Measurements from ENCODE around the gene ZMYM1. TPM values are rescaled to one million over a fixed set of nuclear protein-coding genes. Genes with fewer than 3 reads are reported as not detected.
"Not testable (repeated sequence)": the region's sequence is repeated elsewhere in the genome, so short reads cannot be mapped to it uniquely, and the experiment has no call there.

The ZMYM1 gene
- total RNA-seq, 1 donor from 2014 or later: 29.1 TPM

DNA sequence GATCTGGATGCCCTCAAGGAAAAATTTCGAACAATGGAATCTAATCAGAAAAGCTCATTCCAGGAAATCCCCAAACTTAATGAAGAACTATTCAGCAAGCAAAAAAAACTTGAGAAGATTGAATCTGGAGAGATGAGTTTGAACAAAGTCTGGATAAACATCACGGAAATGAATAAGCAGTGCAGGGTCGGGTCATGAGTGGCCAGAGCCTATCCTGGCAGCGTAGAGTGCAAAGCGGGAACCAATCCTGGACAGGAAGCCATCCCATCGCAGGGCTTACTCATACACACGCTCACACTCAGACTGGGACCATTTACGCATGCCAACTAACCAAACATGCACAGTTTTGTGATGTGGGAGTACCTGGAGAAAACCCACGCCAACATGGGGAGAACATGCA is 43.1 kb downstream of the ZMYM1 start:
- no peak for DNase-seq (ENCODE audit: low spot score)
- TF ChIP-seq, protein P1, sequence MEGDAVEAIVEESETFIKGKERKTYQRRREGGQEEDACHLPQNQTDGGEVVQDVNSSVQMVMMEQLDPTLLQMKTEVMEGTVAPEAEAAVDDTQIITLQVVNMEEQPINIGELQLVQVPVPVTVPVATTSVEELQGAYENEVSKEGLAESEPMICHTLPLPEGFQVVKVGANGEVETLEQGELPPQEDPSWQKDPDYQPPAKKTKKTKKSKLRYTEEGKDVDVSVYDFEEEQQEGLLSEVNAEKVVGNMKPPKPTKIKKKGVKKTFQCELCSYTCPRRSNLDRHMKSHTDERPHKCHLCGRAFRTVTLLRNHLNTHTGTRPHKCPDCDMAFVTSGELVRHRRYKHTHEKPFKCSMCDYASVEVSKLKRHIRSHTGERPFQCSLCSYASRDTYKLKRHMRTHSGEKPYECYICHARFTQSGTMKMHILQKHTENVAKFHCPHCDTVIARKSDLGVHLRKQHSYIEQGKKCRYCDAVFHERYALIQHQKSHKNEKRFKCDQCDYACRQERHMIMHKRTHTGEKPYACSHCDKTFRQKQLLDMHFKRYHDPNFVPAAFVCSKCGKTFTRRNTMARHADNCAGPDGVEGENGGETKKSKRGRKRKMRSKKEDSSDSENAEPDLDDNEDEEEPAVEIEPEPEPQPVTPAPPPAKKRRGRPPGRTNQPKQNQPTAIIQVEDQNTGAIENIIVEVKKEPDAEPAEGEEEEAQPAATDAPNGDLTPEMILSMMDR (IDR thresholded peaks at IDR 0.05; ENCODE audit: unreplicated experiment): no peak
- peaks cover 4% of the 10 kb centered on the region for H3K27me3 Mint-ChIP-seq (ENCODE audit: unreplicated experiment)
- H3K4me1 Mint-ChIP-seq (ENCODE audit: unreplicated experiment): no peaks in the 10 kb centered on the region
- H3K9me3 Mint-ChIP-seq (ENCODE audit: unreplicated experiment): no peaks in the 10 kb centered on the region
- H3K36me3 Mint-ChIP-seq (ENCODE audit: low read depth, unreplicated experiment): peaks cover 7% of the 10 kb centered on the region
- H3K4me3 Mint-ChIP-seq (ENCODE audit: unreplicated experiment): no peak overlapping the region
- peak overlapping the region; percentile 43 for H3K27ac Mint-ChIP-seq (ENCODE audit: unreplicated experiment)

DNA sequence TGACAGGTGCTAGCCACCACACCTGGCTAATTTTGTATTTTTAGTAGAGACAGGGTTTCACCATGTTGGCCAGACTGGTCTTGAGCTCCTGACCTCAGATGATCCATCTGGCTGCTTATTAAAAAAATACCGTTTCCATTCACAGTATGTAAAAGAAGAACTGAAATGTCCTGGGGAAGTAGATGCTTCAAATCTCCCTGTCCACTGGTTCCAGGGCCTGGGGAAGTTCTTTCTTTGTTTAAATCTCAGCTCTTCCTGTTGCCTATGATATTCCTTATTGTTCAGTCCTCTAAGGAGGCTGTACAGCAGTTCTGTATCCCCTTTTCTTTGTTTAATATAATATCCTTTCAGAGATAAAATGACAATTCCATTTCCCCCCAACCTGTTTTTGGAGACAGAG is 47.4 kb downstream of the ZMYM1 start:
- TF ChIP-seq, protein P1 (IDR thresholded peaks at IDR 0.05; ENCODE audit: unreplicated experiment): no peak
- peaks cover 17% of the 10 kb centered on the region for H3K36me3 Mint-ChIP-seq (ENCODE audit: low read depth, unreplicated experiment)
- peaks cover 5% of the 10 kb centered on the region for H3K27me3 Mint-ChIP-seq (ENCODE audit: unreplicated experiment)
- no peak overlapping the region for H3K27ac Mint-ChIP-seq (ENCODE audit: unreplicated experiment)
- no peaks in the 10 kb centered on the region for H3K4me1 Mint-ChIP-seq (ENCODE audit: unreplicated experiment)
- DNase-seq (ENCODE audit: low spot score): no peak
- no peak overlapping the region for H3K4me3 Mint-ChIP-seq (ENCODE audit: unreplicated experiment)
- H3K9me3 Mint-ChIP-seq (ENCODE audit: unreplicated experiment): peaks cover 4% of the 10 kb centered on the region

DNA sequence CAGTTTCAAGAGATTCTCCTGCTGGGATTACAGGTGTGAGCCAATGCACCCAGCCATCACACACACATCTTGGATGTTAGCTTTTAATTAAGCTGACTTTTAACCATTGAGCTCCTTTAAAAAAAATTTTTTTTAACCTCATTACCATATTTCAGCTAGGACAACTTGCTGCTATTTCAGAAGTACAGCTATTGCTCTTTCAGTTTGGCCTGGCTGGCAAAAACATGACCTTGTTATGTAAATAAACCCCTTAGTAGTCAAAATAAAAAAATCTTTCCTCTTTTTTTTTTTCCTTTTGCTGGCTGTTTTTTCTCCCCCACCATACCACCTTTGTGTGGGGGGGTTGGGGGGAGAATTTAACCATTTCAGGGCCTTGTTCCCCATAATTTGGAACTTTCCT is 49.9 kb downstream of the ZMYM1 start:
- Mint-ChIP-seq H3K36me3 (ENCODE audit: low read depth, unreplicated experiment) (peaks cover 13% of the 10 kb centered on the region), H3K9me3 (ENCODE audit: unreplicated experiment) (peaks cover 4% of the 10 kb centered on the region), H3K27me3 (ENCODE audit: unreplicated experiment) (peaks cover 5% of the 10 kb centered on the region), H3K4me1 (ENCODE audit: unreplicated experiment) (no peaks in the 10 kb centered on the region), H3K27ac (ENCODE audit: unreplicated experiment) (no peak overlapping the region), H3K4me3 (ENCODE audit: unreplicated experiment) (no peak overlapping the region)
- TF ChIP-seq, protein P1 (IDR thresholded peaks at IDR 0.05; ENCODE audit: unreplicated experiment): no peak
- DNase-seq (ENCODE audit: low spot score): no peak

DNA sequence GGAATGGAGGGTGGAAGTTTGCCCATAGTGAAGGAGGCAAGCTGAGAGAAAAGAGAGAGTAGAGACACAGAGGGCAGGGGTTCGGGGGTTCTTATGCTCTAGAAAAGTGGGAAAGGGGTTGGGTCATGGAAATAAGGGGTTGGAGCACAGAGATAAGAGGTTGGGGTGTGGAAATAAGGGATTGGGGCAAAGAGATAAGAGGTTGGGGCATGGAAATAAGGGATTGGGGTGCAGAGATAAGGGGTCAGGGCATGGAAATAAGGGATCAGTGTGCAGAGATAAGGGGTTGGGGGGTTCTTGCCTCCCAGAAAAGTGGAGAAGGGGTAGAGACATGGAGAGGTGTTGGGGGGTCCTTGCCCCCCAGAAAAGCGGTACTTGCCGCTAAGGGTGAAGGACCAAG is 57.6 kb downstream of the ZMYM1 start:
- H3K36me3 Mint-ChIP-seq (ENCODE audit: low read depth, unreplicated experiment): peaks cover 4% of the 10 kb centered on the region
- DNase-seq (ENCODE audit: low spot score): no peak
- no peak overlapping the region for H3K27ac Mint-ChIP-seq (ENCODE audit: unreplicated experiment)
- peaks cover 4% of the 10 kb centered on the region for H3K27me3 Mint-ChIP-seq (ENCODE audit: unreplicated experiment)
- TF ChIP-seq, protein P1 (IDR thresholded peaks at IDR 0.05; ENCODE audit: unreplicated experiment): no peak
- H3K4me3 Mint-ChIP-seq (ENCODE audit: unreplicated experiment): peak overlapping the region; percentile 8
- no peaks in the 10 kb centered on the region for H3K4me1 Mint-ChIP-seq (ENCODE audit: unreplicated experiment)
- H3K9me3 Mint-ChIP-seq (ENCODE audit: unreplicated experiment): no peaks in the 10 kb centered on the region

DNA sequence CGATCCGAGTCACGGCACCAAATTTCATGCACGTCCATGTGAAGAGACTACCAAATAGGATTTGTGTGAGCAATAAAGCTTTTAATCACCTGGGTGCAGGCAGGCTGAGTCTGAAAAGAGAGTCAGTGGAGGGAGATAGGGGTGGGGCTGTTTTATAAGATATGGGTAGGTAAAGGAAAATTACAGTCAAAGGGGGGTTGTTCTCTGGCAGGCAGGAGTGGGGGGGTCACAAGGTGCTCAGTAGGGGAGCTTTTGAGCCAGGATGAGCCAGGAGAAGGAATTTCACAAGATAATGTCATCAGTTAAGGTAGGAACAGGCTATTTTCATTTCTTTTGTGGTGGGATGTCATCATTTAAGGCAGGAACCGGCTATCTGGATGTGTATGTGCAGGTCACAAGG is 58.4 kb downstream of the ZMYM1 start:
- not testable (repeated sequence) for H3K27me3 Mint-ChIP-seq (ENCODE audit: unreplicated experiment); H3K27ac Mint-ChIP-seq (ENCODE audit: unreplicated experiment); H3K9me3 Mint-ChIP-seq (ENCODE audit: unreplicated experiment); H3K36me3 Mint-ChIP-seq (ENCODE audit: low read depth, unreplicated experiment); DNase-seq (ENCODE audit: low spot score); H3K4me1 Mint-ChIP-seq (ENCODE audit: unreplicated experiment); H3K4me3 Mint-ChIP-seq (ENCODE audit: unreplicated experiment)

DNA sequence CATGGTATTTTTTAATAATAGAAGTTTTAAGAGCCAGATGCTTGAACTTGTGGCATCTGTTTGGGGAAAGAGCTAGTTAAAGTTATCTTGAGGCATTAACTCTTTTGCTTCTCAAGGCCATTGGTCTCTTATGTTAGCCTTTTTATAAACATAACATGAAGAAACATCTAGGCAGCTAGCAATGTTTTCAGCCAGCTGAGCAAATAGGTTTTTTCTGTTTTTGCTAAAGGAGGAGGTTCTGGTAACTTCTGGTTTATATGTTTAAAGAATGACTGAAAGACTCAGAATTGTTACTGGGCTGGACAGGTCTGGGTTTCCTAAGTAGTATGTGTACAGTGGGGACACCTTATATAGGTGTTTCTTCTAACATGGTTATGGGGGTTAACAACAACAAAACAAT is 63.1 kb downstream of the ZMYM1 start:
- H3K27ac Mint-ChIP-seq (ENCODE audit: unreplicated experiment); H3K9me3 Mint-ChIP-seq (ENCODE audit: unreplicated experiment); H3K4me3 Mint-ChIP-seq (ENCODE audit: unreplicated experiment); H3K27me3 Mint-ChIP-seq (ENCODE audit: unreplicated experiment); H3K36me3 Mint-ChIP-seq (ENCODE audit: low read depth, unreplicated experiment); DNase-seq (ENCODE audit: low spot score); H3K4me1 Mint-ChIP-seq (ENCODE audit: unreplicated experiment): not testable (repeated sequence)

DNA sequence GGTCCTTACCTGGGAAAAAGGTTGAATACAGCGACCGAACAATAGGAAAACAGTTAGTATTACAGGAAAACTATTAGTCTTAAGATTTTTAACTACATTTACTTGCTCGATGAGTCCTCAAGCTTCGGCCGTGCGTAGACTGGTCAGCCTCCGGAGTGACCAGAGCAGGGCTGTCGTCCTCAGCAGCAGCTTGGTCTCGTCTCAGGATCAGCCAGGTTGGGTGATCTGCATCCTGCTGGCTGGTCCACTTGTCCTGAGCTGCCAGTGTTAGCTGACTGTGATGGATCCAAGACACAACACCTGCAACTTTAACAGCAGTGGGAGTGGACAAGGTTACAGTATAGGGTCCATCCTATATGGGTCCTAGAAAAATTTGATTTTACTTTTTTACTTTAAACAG is 63.5 kb downstream of the ZMYM1 start:
- H3K36me3 Mint-ChIP-seq (ENCODE audit: low read depth, unreplicated experiment); H3K4me1 Mint-ChIP-seq (ENCODE audit: unreplicated experiment); H3K9me3 Mint-ChIP-seq (ENCODE audit: unreplicated experiment); H3K4me3 Mint-ChIP-seq (ENCODE audit: unreplicated experiment); H3K27ac Mint-ChIP-seq (ENCODE audit: unreplicated experiment); DNase-seq (ENCODE audit: low spot score); H3K27me3 Mint-ChIP-seq (ENCODE audit: unreplicated experiment): not testable (repeated sequence)

Data from endothelial cell (in vitro differentiated cells).